Neuronal stem cell (in vitro differentiated cells): Measurements from ENCODE around the gene MUL1.

ENCODE experiments used
- DNase-seq: peaks from one replicate; pipeline ENCODE4 v3.0.0-alpha.2; 2013; ENCODE audit warnings: low spot score
- H2AFZ ChIP-seq: one replicate; pipeline ENCODE4 v1.6.1; 2013; ENCODE audit warnings: mild to moderate bottlenecking, low read length, inconsistent platforms
- H2AK5ac ChIP-seq: 2 replicates; pipeline ENCODE4 v1.6.1; 2013; ENCODE audit warnings: low read depth, mild to moderate bottlenecking, inconsistent platforms, low read length, moderate library complexity, mixed read lengths
- H2BK120ac ChIP-seq: 2 replicates; pipeline ENCODE4 v1.6.1; 2013; ENCODE audit warnings: low read depth, mild to moderate bottlenecking, inconsistent platforms, low read length, moderate library complexity, mixed read lengths
- H2BK12ac ChIP-seq: one replicate; pipeline ENCODE4 v1.6.1; 2013; ENCODE audit warnings: low read length, inconsistent platforms
- H2BK15ac ChIP-seq: 2 replicates; pipeline ENCODE4 v1.6.1; 2013; ENCODE audit warnings: mild to moderate bottlenecking, low read length, inconsistent platforms, mixed read lengths
- H2BK5ac ChIP-seq: one replicate; pipeline ENCODE4 v1.6.1; 2013; ENCODE audit warnings: inconsistent platforms, mild to moderate bottlenecking, low read length, moderate library complexity
- H3K14ac ChIP-seq: one replicate; pipeline ENCODE4 v1.6.1; 2013; ENCODE audit warnings: low read length, inconsistent platforms
- H3K18ac ChIP-seq: 2 replicates; pipeline ENCODE4 v1.6.1; 2013; ENCODE audit warnings: low read length, inconsistent platforms
- H3K23ac ChIP-seq: 2 replicates; pipeline ENCODE4 v1.6.1; 2013; ENCODE audit warnings: low read depth, mild to moderate bottlenecking, mixed read lengths, low read length, inconsistent platforms; ENCODE audit not compliant: poor library complexity
- H3K27ac ChIP-seq: replicated peaks from 3 replicates; pipeline ENCODE4 v1.5.1; 2013; ENCODE audit warnings: low read length, inconsistent platforms
- H3K27me3 ChIP-seq, 3 experiments: 2 replicates each; pipeline ENCODE4 v1.6.1; 2013; ENCODE audit warnings: low read length in 3 of 3, mild to moderate bottlenecking in 2 of 3, inconsistent platforms in 1 of 3, low read depth in 1 of 3, mixed read lengths in 1 of 3, moderate library complexity in 1 of 3; ENCODE audit not compliant: control insufficient read depth in 3 of 3, insufficient read depth in 3 of 3
- H3K36me3 ChIP-seq, 2 donors: replicated peaks in 1 of 2; 2 replicates each; pipeline ENCODE4 v1.6.1; 2013; ENCODE audit warnings: low read length in 2 of 2; ENCODE audit not compliant: control insufficient read depth in 2 of 2, insufficient read depth in 2 of 2
- H3K4ac ChIP-seq: 2 replicates; pipeline ENCODE4 v1.6.1; 2013; ENCODE audit warnings: inconsistent platforms, mild to moderate bottlenecking, low read length, moderate library complexity
- H3K4me1 ChIP-seq, 2 donors: 1 replicate in 1 of 2; 2 replicates in 1 of 2; pipeline ENCODE4 v1.6.1; 2013; ENCODE audit warnings: low read length in 2 of 2, low read depth in 1 of 2; ENCODE audit not compliant: control insufficient read depth in 2 of 2, insufficient read depth in 1 of 2
- H3K4me2 ChIP-seq: one replicate; pipeline ENCODE4 v1.6.1; 2013; ENCODE audit warnings: mild to moderate bottlenecking, low read length, inconsistent platforms; ENCODE audit not compliant: insufficient read depth, poor library complexity, severe bottlenecking
- H3K4me3 ChIP-seq, 2 donors: 2 replicates each; pipeline ENCODE4 v1.5.1; 2013; ENCODE audit warnings: low read length in 2 of 2, mild to moderate bottlenecking in 2 of 2, inconsistent platforms in 1 of 2, moderate library complexity in 1 of 2
- H3K79me1 ChIP-seq: one replicate; pipeline ENCODE4 v1.6.1; 2013; ENCODE audit warnings: low read depth, mild to moderate bottlenecking, inconsistent platforms, low read length, moderate library complexity
- H3K9ac ChIP-seq: one replicate; pipeline ENCODE4 v1.6.1; 2013; ENCODE audit warnings: mild to moderate bottlenecking, low read depth, low read length, inconsistent platforms; ENCODE audit not compliant: poor library complexity
- H3K9me3 ChIP-seq, 2 donors: replicated peaks in 1 of 2; 2 replicates each; pipeline versions ENCODE3 to v1.6.1; 2013; ENCODE audit warnings: low read length in 2 of 2, mild to moderate bottlenecking in 2 of 2, inconsistent platforms in 1 of 2, low read depth in 1 of 2, mixed read lengths in 1 of 2, moderate library complexity in 1 of 2; ENCODE audit not compliant: control insufficient read depth in 2 of 2, insufficient read depth in 1 of 2
- H4K8ac ChIP-seq: one replicate; pipeline ENCODE4 v1.6.1; 2013; ENCODE audit warnings: low read depth, mild to moderate bottlenecking, inconsistent platforms, low read length, moderate library complexity
- H4K91ac ChIP-seq: one replicate; pipeline ENCODE4 v1.6.1; 2013; ENCODE audit warnings: low read length, low read depth, mild to moderate bottlenecking, inconsistent platforms; ENCODE audit not compliant: poor library complexity
- WGBS, 2 donors: extraction: QIAGEN DNeasy Blood & Tissue Kit; methylation state at CpG; one replicate each; pipeline ENCODE4 v1.1.7; 2013; ENCODE audit warnings: missing lambda C conversion rate in 2 of 2, mixed read lengths in 1 of 2; ENCODE audit not compliant: insufficient read length in 2 of 2, insufficient replicate concordance in 1 of 2; ENCODE audit errors: extremely low coverage in 2 of 2; 5-methylcytosine and 5-hydroxymethylcytosine counted together

MUL1 gene

GRCh38 chr1:20533635-20534034 is 25.7 kb upstream of the MUL1 start:
- H3K18ac ChIP-seq, result no peak overlapping the region
- H3K9me3 ChIP-seq, result no peaks in the 10 kb centered on the region
- peak overlapping the region; percentile 45 for H3K23ac ChIP-seq
- peaks cover 0 to 1% of the 10 kb centered on the region in 2 donors for H3K4me1 ChIP-seq
- no peaks in the 10 kb centered on the region for H3K79me1 ChIP-seq
- H3K4me3 ChIP-seq, result no peak overlapping the region
- DNase-seq, result no peak
- H3K9ac ChIP-seq, result no peak overlapping the region
- H2BK5ac ChIP-seq, result no peak overlapping the region
- H3K27ac ChIP-seq, result no peak overlapping the region
- H2BK12ac ChIP-seq, result no peak overlapping the region
- H2BK15ac ChIP-seq, result no peak overlapping the region
- H3K27me3 ChIP-seq, result peaks cover 0 to 74% (median 0%) of the 10 kb centered on the region in 3 experiments
- no peak overlapping the region for H3K4ac ChIP-seq
- no peak overlapping the region for H2AFZ ChIP-seq
- H2BK120ac ChIP-seq, result no peak overlapping the region
- H4K91ac ChIP-seq, result no peak overlapping the region
- H2AK5ac ChIP-seq, result no peak overlapping the region
- no peak overlapping the region for H3K4me2 ChIP-seq
- no peaks in the 10 kb centered on the region for H3K36me3 ChIP-seq
- H4K8ac ChIP-seq, result no peak overlapping the region
- peak overlapping the region; percentile 77 for H3K14ac ChIP-seq
- no CpG with 5 or more reads among the region's 4 CpGs for WGBS, 2 donors

- H2BK5ac ChIP-seq, result no peak overlapping the region
- no peak overlapping the region for H4K91ac ChIP-seq
- peaks cover 0 to 82% (median 2%) of the 10 kb centered on the region in 3 experiments for H3K27me3 ChIP-seq
- no peak overlapping the region for H4K8ac ChIP-seq
- no peaks in the 10 kb centered on the region for H3K79me1 ChIP-seq
- no CpG with 5 or more reads among the region's 6 CpGs for WGBS, 2 donors
- H3K36me3 ChIP-seq, result no peaks in the 10 kb centered on the region
- no peak overlapping the region for H2AFZ ChIP-seq
- H3K4me2 ChIP-seq, result no peak overlapping the region
- H3K18ac ChIP-seq, result no peak overlapping the region
- no peak overlapping the region for H2BK120ac ChIP-seq
- no peak overlapping the region for H2BK12ac ChIP-seq
- H2BK15ac ChIP-seq, result no peak overlapping the region
- H3K9ac ChIP-seq, result no peak overlapping the region
- peaks cover 0 to 1% of the 10 kb centered on the region in 2 donors for H3K4me1 ChIP-seq
- no peak overlapping the region for H3K23ac ChIP-seq
- H3K4ac ChIP-seq, result no peak overlapping the region
- H3K4me3 ChIP-seq, result no peak overlapping the region
- H3K9me3 ChIP-seq, result no peaks in the 10 kb centered on the region
- no peak overlapping the region for H3K27ac ChIP-seq
- no peak overlapping the region for H2AK5ac ChIP-seq
- H3K14ac ChIP-seq, result no peak overlapping the region
- DNase-seq, result no peak
Observed at GRCh38 chr1:20530901-20531300, 22.9 kb upstream of the MUL1 start.

- no peaks in the 10 kb centered on the region for H3K79me1 ChIP-seq
- H3K4ac ChIP-seq, result no peak overlapping the region
- H4K8ac ChIP-seq, result no peak overlapping the region
- H3K23ac ChIP-seq, result no peak overlapping the region
- DNase-seq, result no peak
- H3K4me1 ChIP-seq, result peaks cover 0 to 1% of the 10 kb centered on the region in 2 donors
- H3K27ac ChIP-seq, result no peak overlapping the region
- no peak overlapping the region for H2AK5ac ChIP-seq
- no peak overlapping the region for H2BK15ac ChIP-seq
- H3K9ac ChIP-seq, result no peak overlapping the region
- H3K27me3 ChIP-seq, result peaks cover 0 to 77% (median 2%) of the 10 kb centered on the region in 3 experiments
- no peak overlapping the region for H2BK5ac ChIP-seq
- no peaks in the 10 kb centered on the region for H3K9me3 ChIP-seq
- H2BK12ac ChIP-seq, result no peak overlapping the region
- H2BK120ac ChIP-seq, result no peak overlapping the region
- no peak overlapping the region for H4K91ac ChIP-seq
- no peak overlapping the region for H3K14ac ChIP-seq
- no peak overlapping the region for H2AFZ ChIP-seq
- H3K36me3 ChIP-seq, result no peaks in the 10 kb centered on the region
- H3K18ac ChIP-seq, result no peak overlapping the region
- H3K4me3 ChIP-seq, result no peak overlapping the region
- H3K4me2 ChIP-seq, result no peak overlapping the region
- WGBS, 2 donors, result no CpG with 5 or more reads among the region's 8 CpGs
Observed at GRCh38 chr1:20530306-20530705, 22.4 kb upstream of the MUL1 start.

GRCh38 chr1:20528221-20528620 is 20.3 kb upstream of the MUL1 start:
- H3K36me3 ChIP-seq, result no peaks in the 10 kb centered on the region
- H2AK5ac ChIP-seq, result no peak overlapping the region

More at GRCh38 chr1:20528221-20528620, 20.3 kb upstream of the MUL1 start:
- Histone ChIP-seq H2BK12ac (no peak overlapping the region), H4K8ac (no peak overlapping the region), H3K27me3 (peaks cover 0 to 62% (median 5%) of the 10 kb centered on the region in 3 experiments), H3K79me1 (no peaks in the 10 kb centered on the region), H3K14ac (no peak overlapping the region), H3K4me2 (no peak overlapping the region), H3K4me1 (no peaks in the 10 kb centered on the region), H3K9me3 (no peaks in the 10 kb centered on the region), H2AFZ (no peak overlapping the region), H3K4me3 (no peak overlapping the region), H4K91ac (no peak overlapping the region), H2BK15ac (no peak overlapping the region), H2BK120ac (no peak overlapping the region), H3K4ac (no peak overlapping the region), H3K23ac (no peak overlapping the region), H3K18ac (no peak overlapping the region), H2BK5ac (no peak overlapping the region), H3K9ac (no peak overlapping the region), H3K27ac (no peak overlapping the region)
- no peak for DNase-seq
- no CpG with 5 or more reads among the region's 7 CpGs for WGBS, 2 donors
